H1 (cell line): ENCODE measurements around the gene ZBTB46. TPM values are rescaled to one million over a fixed set of nuclear protein-coding genes. Genes with fewer than 3 reads are reported as not detected.
A peak's percentile ranks its signal among the peaks of the same experiment; 100 is the strongest.

Experiments
- CTCF ChIA-PET: fragments of 300-600 bp; sonication (Branson Sonifier 250); formaldehyde crosslinking; loops from one replicate; lab custom pipeline; 2021; ENCODE audit not compliant: partially characterized antibody; lab: Charles Lee
- POLR2A ChIA-PET: fragments of 300-600 bp; sonication (Branson Sonifier 250); formaldehyde crosslinking; loops from one replicate; lab custom pipeline; 2021; ENCODE audit warnings: inconsistent platforms; ENCODE audit not compliant: partially characterized antibody; lab: Charles Lee
- DNase-seq, 2 experiments: peaks; one replicate each; pipeline versions ENCODE4 v3.0.0 to v3.0.0-alpha.2; 2010 to 2022; ENCODE audit warnings: low spot score in 2 of 2, low read depth in 1 of 2, mixed read lengths in 1 of 2
- FAIRE-seq: peaks from 2 replicates; lab custom pipeline; 2011; peaks lifted over from hg19 to GRCh38; lab: Jason Lieb, UNC
- H2AFZ ChIP-seq: 2 replicates; pipeline ENCODE4 v1.8.1; 2012; ENCODE audit warnings: low read length, inconsistent platforms
- H2AK5ac ChIP-seq: 2 replicates; pipeline ENCODE4 v1.6.1; 2013; ENCODE audit warnings: low read depth, low read length
- H2BK120ac ChIP-seq: replicated peaks from 2 replicates; pipeline ENCODE3; 2013; ENCODE audit warnings: low read depth, low read length, inconsistent platforms
- H2BK12ac ChIP-seq: 2 replicates; pipeline ENCODE4 v1.6.1; 2013; ENCODE audit warnings: low read depth, low read length
- H2BK15ac ChIP-seq: 2 replicates; pipeline ENCODE4 v1.6.1; 2013; ENCODE audit warnings: low read length
- H2BK20ac ChIP-seq: 2 replicates; pipeline ENCODE4 v1.6.1; 2013; ENCODE audit warnings: low read length
- H2BK5ac ChIP-seq: 2 replicates; pipeline ENCODE4 v1.6.1; 2013; ENCODE audit warnings: low read depth, low read length
- H3K14ac ChIP-seq: 2 replicates; pipeline ENCODE4 v1.6.1; 2013; ENCODE audit warnings: inconsistent platforms; ENCODE audit not compliant: insufficient read length
- H3K18ac ChIP-seq: 2 replicates; pipeline ENCODE4 v1.6.1; 2013; ENCODE audit warnings: low read length; ENCODE audit errors: extremely low read depth
- H3K23ac ChIP-seq: 2 replicates; pipeline ENCODE4 v1.6.1; 2013; ENCODE audit warnings: inconsistent platforms; ENCODE audit not compliant: insufficient read length
- H3K23me2 ChIP-seq: 2 replicates; pipeline ENCODE4 v1.6.1; 2013; ENCODE audit warnings: low read depth, low read length
- H3K27ac ChIP-seq: 2 replicates; pipeline ENCODE4 v1.6.1; 2011; ENCODE audit warnings: low read depth, low read length, inconsistent platforms
- H3K27me3 ChIP-seq, 4 experiments: replicated peaks in 1 of 4; 1 replicate in 1 of 4; 2 replicates in 3 of 4; pipeline versions ENCODE4 v1.6.1 to v1.8.1; 2011 to 2013; ENCODE audit warnings: low read length in 3 of 4, mild to moderate bottlenecking in 3 of 4, inconsistent platforms in 2 of 4, mixed read lengths in 2 of 4, moderate library complexity in 1 of 4; ENCODE audit not compliant: control insufficient read depth in 3 of 4, insufficient read depth in 3 of 4; ENCODE audit errors: extremely low read depth in 1 of 4
- H3K36me3 ChIP-seq, 4 experiments: 2 replicates each; pipeline versions ENCODE4 v1.6.1 to v1.8.1; 2011 to 2013; ENCODE audit warnings: mild to moderate bottlenecking in 4 of 4, low read length in 3 of 4, moderate library complexity in 2 of 4, control low read depth in 1 of 4, inconsistent platforms in 1 of 4; ENCODE audit not compliant: insufficient read depth in 4 of 4, control insufficient read depth in 2 of 4
- H3K4ac ChIP-seq: replicated peaks from 2 replicates; pipeline ENCODE3; 2013; ENCODE audit warnings: low read length, low read depth, mixed read lengths, inconsistent platforms; ENCODE audit not compliant: insufficient read length
- H3K4me1 ChIP-seq, 4 experiments: replicated peaks in 1 of 4; 1 replicate in 1 of 4; 2 replicates in 3 of 4; pipeline versions ENCODE4 v1.6.1 to v1.8.1; 2011 to 2013; ENCODE audit warnings: low read length in 3 of 4, inconsistent platforms in 2 of 4, mixed read lengths in 1 of 4; ENCODE audit not compliant: insufficient read depth in 4 of 4, control insufficient read depth in 3 of 4
- H3K4me2 ChIP-seq, 2 experiments: 2 replicates each; pipeline versions ENCODE4 v1.6.1 to v1.8.1; 2011 to 2013; ENCODE audit warnings: low read depth in 2 of 2, low read length in 2 of 2, control low read depth in 1 of 2, inconsistent platforms in 1 of 2, mild to moderate bottlenecking in 1 of 2; ENCODE audit not compliant: insufficient read depth in 1 of 2
- H3K4me3 ChIP-seq, 4 experiments: fragments of 200-600, 300-600 bp in 1 of 4; sonication (generic), shearing (Covaris generic), sonication (Bioruptor Twin) in 1 of 4; 2 replicates each; pipeline versions ENCODE4 v1.5.1 to v1.8.1; 2011 to 2016; ENCODE audit warnings: low read length in 4 of 4, low read depth in 3 of 4, control low read depth in 2 of 4, inconsistent platforms in 2 of 4, mild to moderate bottlenecking in 2 of 4, mixed read lengths in 1 of 4, moderate library complexity in 1 of 4; ENCODE audit not compliant: insufficient read depth in 2 of 4; ENCODE audit errors: extremely low read depth in 1 of 4
- H3K56ac ChIP-seq: replicated peaks from 2 replicates; pipeline ENCODE3; 2013; ENCODE audit warnings: low read depth, mild to moderate bottlenecking, mixed read lengths, low read length, inconsistent platforms; ENCODE audit not compliant: insufficient read length
- H3K79me1 ChIP-seq: 2 replicates; pipeline ENCODE4 v1.6.1; 2013; ENCODE audit warnings: low read depth, low read length, control low read depth
- H3K79me2 ChIP-seq, 2 experiments: 2 replicates each; pipeline versions ENCODE4 v1.6.1 to v1.8.1; 2012 to 2013; ENCODE audit warnings: low read length in 2 of 2, mild to moderate bottlenecking in 2 of 2, inconsistent platforms in 1 of 2; ENCODE audit not compliant: insufficient read depth in 2 of 2, control insufficient read depth in 1 of 2
- H3K9ac ChIP-seq, 4 experiments: replicated peaks in 1 of 4; 1 replicate in 1 of 4; 2 replicates in 3 of 4; pipeline versions ENCODE4 v1.6.1 to v1.8.1; 2011 to 2013; ENCODE audit warnings: low read depth in 3 of 4, low read length in 3 of 4, control low read depth in 2 of 4, mild to moderate bottlenecking in 2 of 4, moderate library complexity in 2 of 4, inconsistent platforms in 1 of 4; ENCODE audit errors: extremely low read depth in 1 of 4
- H3K9me3 ChIP-seq, 2 experiments: 2 replicates each; pipeline versions ENCODE4 v1.6.1 to v1.8.1; 2012 to 2013; ENCODE audit warnings: mild to moderate bottlenecking in 2 of 2, moderate library complexity in 2 of 2, control low read depth in 1 of 2, inconsistent platforms in 1 of 2, low read depth in 1 of 2, low read length in 1 of 2, mixed read lengths in 1 of 2; ENCODE audit not compliant: insufficient read depth in 2 of 2
- H4K20me1 ChIP-seq, 2 experiments: replicated peaks in 1 of 2; 2 replicates each; pipeline versions ENCODE3 to v1.8.1; 2011 to 2013; ENCODE audit warnings: inconsistent platforms in 2 of 2, low read length in 2 of 2, mild to moderate bottlenecking in 1 of 2; ENCODE audit not compliant: insufficient read depth in 2 of 2, control insufficient read depth in 1 of 2
- H4K5ac ChIP-seq: 2 replicates; pipeline ENCODE4 v1.6.1; 2013; ENCODE audit warnings: low read length, low read depth, mixed read lengths, inconsistent platforms; ENCODE audit not compliant: insufficient read length
- H4K8ac ChIP-seq: 2 replicates; pipeline ENCODE4 v1.8.0; 2013; ENCODE audit warnings: mild to moderate bottlenecking, moderate library complexity, low read length, inconsistent platforms; ENCODE audit not compliant: insufficient read depth; ENCODE audit errors: extremely low read depth
- H4K91ac ChIP-seq: replicated peaks from 2 replicates; pipeline ENCODE3; 2013; ENCODE audit warnings: low read length, mixed read lengths, inconsistent platforms; ENCODE audit not compliant: insufficient read length
- CHD1 ChIP-seq: IDR thresholded peaks from 2 replicates; pipeline ENCODE4 v1.6.1; 2012; ENCODE audit warnings: low read depth, low read length, improper control_type of control experiment
- FOSL1 ChIP-seq: IDR thresholded peaks from 2 replicates; pipeline ENCODE4 v1.6.1; 2011; ENCODE audit warnings: mild to moderate bottlenecking, low read depth, low read length, moderate library complexity; ENCODE audit not compliant: insufficient read depth
- PHF8 ChIP-seq: fragments of 200-600 bp; sonication (generic); conservative IDR thresholded peaks from 2 replicates; pipeline ENCODE4 v1.7.1; 2012; ENCODE audit warnings: low read depth, mild to moderate bottlenecking, inconsistent platforms, low read length, moderate library complexity
- POLR2A ChIP-seq, 2 experiments: IDR thresholded peaks; 1 replicate in 1 of 2; 2 replicates in 1 of 2; pipeline ENCODE4 v1.6.1; 2011; ENCODE audit warnings: low read depth in 2 of 2, low read length in 2 of 2, mild to moderate bottlenecking in 2 of 2; ENCODE audit errors: control extremely low read depth in 1 of 2
- SP2 ChIP-seq: IDR thresholded peaks from 2 replicates; pipeline ENCODE4 v1.6.1; 2012; ENCODE audit warnings: mild to moderate bottlenecking, low read length, inconsistent platforms
- SRF ChIP-seq: IDR thresholded peaks from 2 replicates; pipeline ENCODE4 v1.6.1; 2011; ENCODE audit warnings: mild to moderate bottlenecking, low read depth, low read length, moderate library complexity
- TAF1 ChIP-seq: IDR thresholded peaks from 2 replicates; pipeline ENCODE4 v1.6.1; 2011; ENCODE audit warnings: mild to moderate bottlenecking, low read depth, low read length
- TAF7 ChIP-seq: optimal IDR thresholded peaks from 2 replicates; pipeline ENCODE3; 2011; ENCODE audit warnings: low read depth, mild to moderate bottlenecking, inconsistent platforms, low read length, moderate library complexity, borderline replicate concordance
- WGBS, 2 experiments: shearing (Covaris generic) in 1 of 2; methylation state at CpG; one replicate each; pipeline versions ENCODE4 v1.1.6 to v1.1.7; 2013 to 2015; ENCODE audit warnings: low lambda C conversion rate in 2 of 2, mixed read lengths in 2 of 2, inconsistent platforms in 1 of 2, low coverage in 1 of 2, missing lambda C conversion rate in 1 of 2; ENCODE audit not compliant: insufficient replicate concordance in 2 of 2, insufficient coverage in 1 of 2, insufficient read length in 1 of 2; ENCODE audit errors: extremely low coverage in 1 of 2, missing lambda C conversion rate in 1 of 2; 5-methylcytosine and 5-hydroxymethylcytosine counted together
- polyA plus RNA-seq, 7 experiments: library from polyadenylated mRNA; depleted of rRNA in 3 of 7; stranded (reverse) in 5 of 7; unstranded in 2 of 7; fragments of >200 nt in 5 of 7; fragments of 200-250 nt in 2 of 7; gene quantifications; 1 replicate in 5 of 7; 2 replicates in 1 of 7; 4 replicates in 1 of 7; pipeline versions ENCODE4 v1.2.1 to v1.2.3, GENCODE V29; 2011 to 2013; ENCODE audit warnings: missing spikeins in 2 of 7, mixed read lengths in 2 of 7
- total RNA-seq: library from RNA; stranded (reverse); fragmentation: NEBNext Ultra II Directional; extraction: Animal tissue kit (Norgen Biotek cat#: 25700); gene quantifications from 2 replicates; pipeline ENCODE4 v1.2.1, GENCODE V29; 2021

Gene ZBTB46
- total and polyA plus RNA-seq, 2 of the 8 experiments (the other 6 are each of a cell fraction or from before 2014, with no cell fraction given) = 6.4 to 22.4 TPM

DNA sequence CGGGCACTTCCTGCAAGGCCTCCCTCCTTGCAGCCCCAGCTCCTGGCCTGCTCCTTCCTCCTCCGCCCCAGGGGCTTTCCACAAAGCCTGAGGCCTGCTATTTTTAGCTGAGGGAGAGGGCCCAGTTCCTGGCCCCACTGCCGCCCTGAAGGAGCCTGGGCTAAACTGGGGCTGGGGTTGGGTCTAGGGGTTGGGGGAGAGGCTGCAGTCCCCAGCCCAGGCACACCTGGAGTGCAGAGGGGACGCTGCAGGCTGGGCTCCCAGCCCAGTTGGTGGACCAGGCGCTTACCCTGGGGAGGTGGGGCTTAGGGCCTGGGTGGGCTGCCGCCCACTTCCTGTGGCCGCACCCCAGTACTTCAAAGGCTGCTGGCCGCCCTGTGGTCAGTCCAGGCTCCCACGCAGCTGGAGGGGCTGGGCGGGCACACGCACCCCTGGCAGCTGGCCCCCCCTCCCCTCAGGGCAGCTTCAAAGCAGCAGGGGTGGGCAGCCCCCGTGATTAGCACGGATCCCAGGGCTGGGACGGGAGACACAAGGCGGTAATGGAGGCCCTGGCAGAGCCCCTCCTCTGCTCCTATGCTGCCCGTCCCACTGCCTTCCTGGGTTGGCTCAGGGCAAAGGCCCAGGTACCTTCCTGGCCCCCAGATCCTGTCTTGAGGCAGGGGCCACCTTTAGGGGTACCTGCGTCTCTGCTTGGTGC lies 23.2 kb upstream of the ZBTB46 start:
- Histone ChIP-seq H3K4me2 (peak overlapping the region; percentile 61 to 74; a peak in 2 of 4 replicates), H2AFZ (no peak overlapping the region), H3K4me1 (peaks cover 3 to 42% (median 37%) of the 10 kb centered on the region in 4 experiments), H2BK5ac (peak overlapping the region; percentile 93), H3K27ac (no peak overlapping the region; the same call in 1 of the 2 replicates), H3K79me2 (no peaks in the 10 kb centered on the region), H2AK5ac (peak overlapping the region; percentile 97; the same call in 1 of the 2 replicates), H4K91ac (peak overlapping the region; percentile 85), H3K4ac (peak overlapping the region; percentile 95), H2BK15ac (no peak overlapping the region), H3K4me3 (peak overlapping the region in 1 of 4 experiments; percentile 56; a peak in 2 of 8 replicates), H3K9me3 (no peaks in the 10 kb centered on the region), H3K23me2 (peaks cover 8% of the 10 kb centered on the region; the same call in 1 of the 2 replicates), H2BK20ac (peak overlapping the region; percentile 90; the same call in 1 of the 2 replicates), H3K18ac (peak overlapping the region; percentile 93), H3K9ac (no peak overlapping the region; a peak in 1 of 7 replicates), H4K5ac (peak overlapping the region; percentile 50), H4K8ac (peak overlapping the region; percentile 84), H2BK120ac (no peak overlapping the region), H2BK12ac (peak overlapping the region; percentile 50; the same call in 1 of the 2 replicates), H4K20me1 (no peaks in the 10 kb centered on the region), H3K14ac (no peak overlapping the region), H3K27me3 (no peaks in the 10 kb centered on the region), H3K36me3 (no peaks in the 10 kb centered on the region), H3K23ac (no peak overlapping the region), H3K56ac (no peak overlapping the region), H3K79me1 (no peaks in the 10 kb centered on the region)
- POLR2A ChIA-PET = interaction anchor here (1.2 to 4.9 kb wide), 5 partner anchors 7 to 146 kb away, joined by 3 to 34 read pairs (median 5); partner anchors contain the start of genes ARFRP1, TPD52L2 and ZGPAT
- DNase-seq (peak in 1 of 2 experiments; percentile 66), FAIRE-seq (no peak)
- TF ChIP-seq SP2 = no peak
- no peak for TF ChIP-seq TAF1
- no peak for TF ChIP-seq SRF
- TF ChIP-seq FOSL1 = no peak
- no peak for TF ChIP-seq POLR2A (IDR thresholded peaks at IDR 0.05; ENCODE audit: control extremely low read depth in 1 of 2, low read depth in 2 of 2, low read length in 2 of 2)
- 0 out of 2 replicates have a peak, but pooled peaks have one; percentile 7 for TF ChIP-seq PHF8
- TF ChIP-seq CHD1 = no peak
- no peak for TF ChIP-seq TAF7
- WGBS, 2 experiments = 61% methylated on average over 4 of the region's 17 CpGs; no CpG with 5 or more reads in 1 of the 2 experiments
- CTCF ChIA-PET = interaction anchor here (1.0 to 3.1 kb wide), 6 partner anchors 10 to 120 kb away, joined by 3 to 13 read pairs (median 6); partner anchors contain the start of gene TPD52L2
